Inflammatory macrophage treated with lipopolysaccharide for 4 hours (primary cell): Measurements from ENCODE around the gene PRM2.

Source experiments
- DNase-seq: peaks from one replicate; pipeline ENCODE4 v3.0.0-alpha.2; 2020

PRM2 gene

GRCh38 chr16:11276143-11276895 is at the start of gene PRM2:
PRM2 (minus strand) TSS chr16:11276480; CDS start chr16:11276370, 110 bp downstream.
- no peak for DNase-seq

- peak; percentile 87 for DNase-seq
These were observed 49.3 kb upstream of the PRM2 start for GRCh38 chr16:11325404-11326083.

GRCh38 chr16:11323551-11324336 is 47.5 kb upstream of the PRM2 start:
- no peak for DNase-seq

GRCh38 chr16:11322823-11323222 is 46.5 kb upstream of the PRM2 start:
- no peak for DNase-seq

GRCh38 chr16:11321662-11322061 is 45.4 kb upstream of the PRM2 start:
- no peak for DNase-seq

- DNase-seq = no peak
These were observed 43.9 kb upstream of the PRM2 start for GRCh38 chr16:11320170-11320569.

GRCh38 chr16:11319529-11320146 is 43.4 kb upstream of the PRM2 start:
- DNase-seq = no peak

- no peak for DNase-seq
These were observed 42.5 kb upstream of the PRM2 start for GRCh38 chr16:11318817-11319216.

GRCh38 chr16:11316331-11317015 is 40.2 kb upstream of the PRM2 start:
- no peak for DNase-seq

GRCh38 chr16:11315510-11315909 is 39.2 kb upstream of the PRM2 start:
- DNase-seq = no peak

GRCh38 chr16:11314309-11314894 is 38.1 kb upstream of the PRM2 start:
- no peak for DNase-seq

- DNase-seq = no peak
These were observed 37.4 kb upstream of the PRM2 start for GRCh38 chr16:11313493-11314308.

- peak; percentile 63 for DNase-seq
These were observed 36.6 kb upstream of the PRM2 start for GRCh38 chr16:11312718-11313492.

- peak; percentile 87 for DNase-seq
These were observed 34.8 kb upstream of the PRM2 start for GRCh38 chr16:11310997-11311561.

GRCh38 chr16:11310634-11310977 is 34.3 kb upstream of the PRM2 start:
- no peak for DNase-seq

- DNase-seq = no peak
These were observed 33.8 kb upstream of the PRM2 start for GRCh38 chr16:11309895-11310633.

- no peak for DNase-seq
These were observed 32.4 kb upstream of the PRM2 start for GRCh38 chr16:11308493-11309283.

- no peak for DNase-seq
These were observed 31.6 kb upstream of the PRM2 start for GRCh38 chr16:11307639-11308492.
